GM19397 (cell line): ENCODE measurements around the gene PHF3.
"Not testable (repeated sequence)": the region's sequence is repeated elsewhere in the genome, so short reads cannot be mapped to it uniquely, and the experiment has no call there.

Experiments
- ATAC-seq: cut with Tn5 transposase; IDR thresholded peaks from one replicate; pipeline ENCODE4 v1.9.1; 2021; ENCODE audit warnings: mild to moderate bottlenecking, moderate library complexity; ENCODE audit not compliant: unreplicated experiment

PHF3 gene

DNA sequence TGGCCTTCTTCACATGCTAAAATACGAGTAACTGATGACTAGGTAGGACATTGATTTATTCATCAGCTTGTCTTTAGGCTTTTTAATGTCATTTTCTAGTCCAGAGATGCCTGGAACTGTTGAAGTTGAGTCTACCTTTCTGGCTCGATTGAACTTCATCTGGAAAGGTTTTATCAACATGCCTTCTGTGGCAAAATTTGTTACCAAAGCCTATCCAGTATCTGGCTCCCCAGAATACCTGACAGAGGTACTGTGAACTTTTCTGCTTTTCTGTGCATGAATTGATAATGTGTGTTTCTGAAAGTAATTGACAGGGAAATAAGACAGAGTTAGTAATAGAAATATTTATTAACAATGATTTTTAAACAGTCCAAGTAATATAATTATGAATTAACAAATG lies 71.0 kb downstream of the PHF3 start:
- no peak for ATAC-seq

DNA sequence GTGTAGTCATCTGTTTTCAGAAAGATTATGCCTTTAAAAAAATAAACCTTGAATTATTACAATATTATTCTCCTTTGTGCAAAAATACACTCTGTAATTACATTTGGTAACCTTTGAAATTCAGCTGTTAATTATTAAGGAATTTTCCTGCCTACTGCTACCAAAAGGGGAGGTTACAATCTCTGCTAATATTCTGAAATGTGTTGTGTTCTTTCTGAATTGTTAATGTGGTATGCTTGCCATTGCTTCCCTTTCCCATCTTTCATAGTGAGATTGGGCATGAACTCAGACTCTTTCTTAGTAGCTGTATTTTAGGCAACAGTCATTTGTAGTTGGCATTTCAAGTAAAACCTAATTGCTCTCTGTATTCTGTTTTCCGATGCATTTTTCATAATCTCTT lies 73.0 kb downstream of the PHF3 start:
- ATAC-seq, result no peak

DNA sequence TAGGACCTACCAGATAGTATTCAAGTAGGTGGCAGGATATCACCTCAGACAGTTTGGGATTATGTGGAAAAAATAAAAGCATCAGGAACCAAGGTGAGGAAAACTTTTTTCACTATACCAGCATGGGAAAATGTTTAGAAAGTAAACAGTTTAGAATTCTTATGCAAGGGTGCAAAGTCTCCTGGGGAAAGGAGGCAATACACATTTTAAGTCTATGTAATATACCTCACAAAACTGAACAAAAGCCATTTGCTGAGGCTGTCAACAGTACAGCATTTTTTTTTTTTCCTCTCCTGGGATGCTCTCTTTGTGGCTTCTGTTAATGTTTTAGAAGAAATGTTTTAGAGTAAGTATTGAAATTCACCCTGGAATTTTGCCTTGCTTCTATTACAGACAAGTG lies 73.5 kb downstream of the PHF3 start:
- ATAC-seq, result no peak

DNA sequence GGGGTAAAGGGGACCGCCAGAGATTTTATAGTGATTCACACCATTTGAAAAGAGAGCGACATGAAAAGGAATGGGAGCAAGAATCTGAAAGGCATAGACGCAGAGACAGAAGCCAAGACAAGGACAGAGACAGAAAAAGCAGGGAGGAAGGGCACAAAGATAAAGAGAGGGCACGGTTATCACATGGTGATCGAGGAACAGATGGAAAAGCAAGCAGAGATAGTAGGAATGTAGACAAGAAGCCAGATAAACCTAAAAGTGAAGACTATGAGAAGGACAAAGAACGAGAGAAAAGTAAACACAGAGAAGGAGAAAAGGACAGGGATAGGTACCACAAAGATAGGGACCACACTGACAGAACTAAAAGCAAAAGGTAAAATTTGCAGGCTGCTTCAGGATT lies 77.7 kb downstream of the PHF3 start:
- no peak for ATAC-seq

DNA sequence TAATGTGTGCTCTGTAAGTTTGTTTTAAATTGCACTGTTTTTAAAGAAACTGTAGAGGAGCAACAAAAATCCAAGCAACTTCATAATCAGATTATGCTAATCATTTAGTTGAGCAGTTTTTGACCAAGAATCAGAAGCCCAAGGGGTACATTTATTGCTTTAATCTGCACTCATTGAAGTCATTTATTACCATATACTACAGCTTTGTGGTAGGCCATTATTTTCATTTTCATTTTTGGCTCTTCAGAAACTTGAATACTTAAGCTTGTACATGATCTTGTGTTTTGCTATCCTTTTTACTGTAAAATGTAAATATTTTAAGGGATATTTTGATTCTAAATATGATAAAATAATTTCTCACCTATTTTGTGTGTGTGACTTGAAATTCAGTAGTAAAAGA lies 78.5 kb downstream of the PHF3 start:
- no peak for ATAC-seq

DNA sequence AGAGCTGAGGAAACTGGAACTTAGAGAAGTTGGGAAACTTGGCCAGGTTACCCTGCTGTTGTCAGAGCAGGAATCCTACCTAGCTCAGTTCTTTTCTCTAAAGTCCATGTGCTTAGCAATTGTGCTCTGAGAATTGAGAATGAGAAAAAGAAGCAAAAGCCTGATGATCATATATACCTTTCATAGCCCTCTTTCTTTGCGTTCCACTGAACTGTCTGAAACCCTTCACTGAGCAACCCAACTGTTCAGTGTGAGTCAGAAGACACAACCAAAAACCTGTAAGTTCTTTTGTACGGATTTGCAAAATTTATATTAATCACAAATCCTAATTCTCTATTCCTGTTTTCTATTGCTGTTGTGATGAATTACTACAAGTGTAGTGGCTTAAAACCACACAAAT lies 80.6 kb downstream of the PHF3 start:
- ATAC-seq, result no peak

DNA sequence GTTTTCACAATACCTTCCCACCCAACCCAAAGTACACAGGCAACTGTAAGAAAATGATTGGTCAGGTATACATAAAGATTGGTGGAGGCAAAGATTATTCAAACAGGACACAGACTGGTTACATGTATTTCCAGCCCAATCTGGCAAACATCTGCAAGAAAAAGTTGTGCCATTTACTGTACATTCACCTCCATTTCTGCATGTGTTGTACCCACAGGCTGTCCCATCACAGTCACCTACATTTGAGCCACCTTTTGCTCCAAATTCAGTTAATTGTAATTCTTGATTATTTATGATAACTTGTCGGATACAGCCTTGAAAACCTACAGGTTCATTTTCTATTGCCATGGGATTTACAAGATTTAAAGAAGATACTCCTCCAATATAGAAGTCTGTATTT lies 85.6 kb downstream of the PHF3 start:
- ATAC-seq, result no peak

DNA sequence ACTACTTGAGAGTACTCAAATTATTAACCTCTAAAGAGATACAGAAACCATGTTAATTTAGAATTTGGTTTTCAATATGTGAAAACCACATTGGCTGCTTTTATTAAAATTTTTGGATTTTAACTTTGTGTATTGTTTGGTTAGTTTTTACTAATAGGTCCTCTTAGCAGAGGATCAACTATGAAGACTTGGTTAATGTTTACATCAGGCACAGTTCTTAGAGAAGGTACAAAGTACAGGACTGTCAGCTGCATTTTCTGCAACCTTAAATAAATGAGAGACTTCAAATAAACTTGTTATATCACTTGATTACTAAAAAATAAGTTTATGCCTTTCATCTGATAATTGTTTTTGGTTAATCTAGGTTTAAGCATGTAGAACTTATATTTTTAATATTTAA lies 89.1 kb downstream of the PHF3 start:
- ATAC-seq, result no peak

DNA sequence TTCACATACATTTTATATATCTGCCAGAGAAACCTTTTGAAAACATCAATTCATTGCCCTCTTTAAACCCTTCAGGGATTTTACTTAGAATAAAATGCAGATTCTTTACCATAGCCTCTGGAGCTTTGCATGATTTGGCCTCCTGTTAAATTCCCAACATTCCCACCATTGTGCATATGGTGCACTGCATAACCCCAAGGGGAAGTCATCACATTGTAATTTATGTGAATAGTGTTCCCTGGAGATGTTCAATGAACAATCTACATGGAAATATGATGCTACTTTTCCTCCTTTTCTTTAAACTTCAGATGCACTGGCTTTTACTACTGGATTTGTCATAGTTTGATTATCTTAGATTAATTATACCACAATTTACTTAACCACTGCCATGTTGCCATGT lies 94.7 kb downstream of the PHF3 start:
- ATAC-seq, result no peak

DNA sequence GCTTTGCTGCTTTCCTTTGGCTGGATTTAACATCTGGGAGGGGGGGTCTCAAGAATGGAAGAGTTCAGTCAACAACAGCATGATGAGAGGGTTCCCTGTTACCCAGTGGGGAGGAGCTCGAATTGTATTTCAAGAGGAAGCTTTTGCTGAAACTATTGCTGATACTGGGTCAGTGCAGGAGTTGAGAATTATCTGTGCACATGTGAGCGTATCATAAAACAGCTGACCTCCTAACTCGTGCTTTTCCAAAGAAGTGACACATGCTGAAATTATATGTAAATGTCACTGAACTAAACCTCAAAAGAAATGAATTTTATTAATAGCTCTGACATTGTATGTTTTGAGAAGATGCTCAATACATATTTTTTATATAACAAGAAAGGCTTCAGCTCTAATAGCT lies 96.3 kb downstream of the PHF3 start:
- ATAC-seq, result no peak

DNA sequence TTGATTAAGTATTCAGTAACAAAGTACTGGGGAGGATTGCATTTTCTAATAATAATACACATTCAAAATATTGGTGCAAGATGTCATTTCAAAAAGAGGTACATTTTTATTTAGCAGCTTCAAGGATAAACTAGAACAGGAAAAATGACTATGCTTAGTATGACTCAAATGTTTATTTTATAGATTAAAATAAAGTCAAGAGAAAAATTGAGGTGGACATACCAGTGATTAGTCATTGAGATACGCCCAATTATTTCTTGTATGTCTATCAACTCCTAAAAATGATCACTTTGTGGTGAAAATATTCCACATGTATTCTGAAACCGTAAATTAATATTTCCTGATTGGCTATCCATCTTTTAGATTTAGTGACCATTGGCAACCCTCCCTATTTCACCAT lies 96.7 kb downstream of the PHF3 start:
- ATAC-seq, result no peak

DNA sequence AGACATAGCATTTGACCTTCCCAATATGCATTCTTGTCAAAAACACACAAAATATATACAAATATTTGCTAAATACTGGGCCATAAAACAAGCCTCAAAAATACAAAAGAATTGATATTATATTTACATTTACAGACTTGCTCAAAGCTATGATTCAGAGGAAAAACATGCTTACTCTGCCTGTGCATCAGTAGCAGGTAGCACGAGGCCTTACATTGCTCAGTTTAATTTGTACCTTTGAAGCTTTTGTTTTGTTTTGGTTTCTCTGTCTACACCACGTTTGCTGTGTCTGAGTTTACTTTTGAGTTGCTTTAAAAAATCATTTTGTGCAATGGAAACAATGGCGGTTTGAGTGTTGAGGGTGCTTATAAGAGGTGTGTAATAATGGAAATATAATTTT lies 99.3 kb downstream of the PHF3 start:
- no peak for ATAC-seq

DNA sequence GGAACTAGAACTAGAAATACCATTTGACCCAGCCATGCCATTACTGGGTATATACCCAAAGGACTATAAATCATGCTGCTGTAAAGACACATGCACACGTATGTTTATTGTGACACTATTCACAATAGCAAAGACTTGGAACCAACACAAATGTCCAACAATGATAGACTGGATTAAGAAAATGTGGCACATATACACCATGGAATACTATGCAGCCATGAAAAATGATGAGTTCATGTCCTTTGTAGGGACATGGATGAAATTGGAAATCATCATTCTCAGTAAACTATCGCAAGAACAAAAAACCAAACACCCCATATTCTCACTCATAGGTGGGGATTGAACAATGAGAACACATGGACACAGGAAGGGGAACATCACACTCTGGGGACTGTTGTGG lies 102.6 kb downstream of the PHF3 start:
- not testable (repeated sequence) for ATAC-seq

DNA sequence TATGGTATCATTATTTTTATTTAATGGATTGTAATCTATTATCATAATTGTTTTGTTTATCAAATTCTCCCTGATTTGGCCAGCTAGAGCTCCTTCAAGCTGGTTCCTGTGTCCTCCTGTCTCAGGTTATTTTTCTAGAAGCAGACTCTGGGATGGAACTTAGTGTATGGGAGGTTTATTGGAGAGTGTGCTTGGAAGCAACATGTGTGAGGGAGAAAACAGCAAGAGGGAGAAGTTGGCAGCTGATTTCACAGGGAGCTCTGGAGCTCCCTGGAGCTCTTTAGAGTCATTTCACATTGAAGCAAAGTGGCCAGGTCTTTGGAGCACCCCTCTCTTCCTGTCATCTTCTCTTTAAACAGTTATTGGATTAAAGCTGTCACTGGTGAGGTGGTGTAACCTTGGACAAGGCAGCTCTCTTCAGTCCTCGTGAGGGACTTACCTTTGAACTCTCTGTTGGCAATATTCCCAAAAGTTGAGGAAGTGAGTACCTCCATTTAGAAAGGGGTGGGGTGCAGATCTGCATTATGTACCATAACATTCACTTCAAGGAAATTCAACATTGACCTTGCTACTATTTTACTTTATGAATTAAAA lies 103.6 kb downstream of the PHF3 start:
- ATAC-seq, result no peak

DNA sequence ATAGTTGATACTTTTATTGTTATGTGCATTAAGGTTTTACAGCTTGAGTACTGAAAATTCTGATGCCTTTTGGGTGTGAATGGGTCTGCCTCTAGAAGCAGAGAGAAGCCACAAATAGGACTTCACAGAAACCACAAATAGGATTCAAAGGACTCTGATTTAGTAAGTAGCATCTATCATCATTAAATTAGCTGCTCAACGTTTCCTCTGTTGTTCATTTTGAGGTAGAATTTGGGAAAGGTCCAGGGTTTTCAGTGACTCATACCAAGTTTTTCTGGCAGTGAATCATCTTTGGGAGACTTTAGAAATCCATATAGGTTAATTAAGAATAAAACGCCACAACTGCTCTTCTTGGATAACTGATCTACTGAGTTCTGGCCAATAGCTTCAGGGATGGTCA lies 105.1 kb downstream of the PHF3 start:
- no peak for ATAC-seq

DNA sequence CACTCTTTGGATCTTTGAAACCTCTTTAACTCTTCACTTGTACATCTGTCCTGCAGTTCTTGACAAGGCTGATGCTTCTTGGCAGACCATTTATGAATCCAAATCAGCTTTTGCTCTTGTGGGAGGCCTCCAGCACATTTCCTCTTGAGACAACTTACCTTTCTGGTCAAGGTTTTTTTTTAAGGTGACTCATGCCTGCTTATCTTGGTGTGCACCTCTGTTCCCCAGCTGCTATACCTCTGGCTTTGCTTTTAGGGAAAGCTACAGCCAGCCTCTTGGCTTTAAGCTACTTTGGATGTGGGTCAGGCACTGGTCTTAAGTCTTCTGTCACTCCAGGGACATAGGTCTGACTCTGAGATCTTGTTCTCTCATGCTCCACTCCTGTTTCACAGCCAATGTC lies 106.5 kb downstream of the PHF3 start:
- no peak for ATAC-seq

DNA sequence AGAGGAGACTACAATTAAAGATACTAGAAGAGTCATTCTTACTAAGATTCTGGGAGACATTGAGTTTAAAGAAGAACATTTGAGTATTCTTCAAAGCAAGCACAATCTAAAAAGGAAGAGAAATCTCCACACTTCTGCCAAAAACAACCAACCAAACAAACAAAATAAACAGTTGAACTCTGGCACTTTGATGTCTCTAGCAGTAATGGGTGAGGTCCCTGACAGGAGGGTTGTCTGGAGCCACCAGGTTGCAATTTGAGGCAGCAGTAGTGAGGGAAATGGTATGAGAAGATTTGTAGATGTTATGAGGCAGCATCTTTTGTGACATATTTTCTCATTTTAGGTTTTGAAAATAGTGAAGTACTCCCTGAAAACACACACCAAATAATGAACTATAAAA lies 108.1 kb downstream of the PHF3 start:
- no peak for ATAC-seq

DNA sequence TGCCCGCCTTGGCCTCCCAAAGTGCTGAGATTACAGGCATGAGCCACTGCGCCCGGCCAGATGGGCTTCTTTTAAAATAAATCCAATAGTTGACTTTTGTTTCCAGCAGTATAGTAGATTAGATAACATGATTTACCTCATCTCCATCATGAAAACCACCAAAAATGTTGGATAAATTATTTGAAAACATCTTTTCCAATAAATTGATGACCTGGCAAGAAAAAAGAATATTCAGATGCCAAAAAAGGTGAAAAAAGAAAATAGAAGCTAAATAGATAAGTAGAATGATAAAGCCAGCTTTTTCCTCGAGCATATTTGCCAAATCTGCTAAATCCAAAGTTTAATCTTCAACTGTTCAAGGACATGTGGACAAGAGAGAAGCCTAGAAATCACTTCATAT lies 109.2 kb downstream of the PHF3 start:
- ATAC-seq, result no peak

DNA sequence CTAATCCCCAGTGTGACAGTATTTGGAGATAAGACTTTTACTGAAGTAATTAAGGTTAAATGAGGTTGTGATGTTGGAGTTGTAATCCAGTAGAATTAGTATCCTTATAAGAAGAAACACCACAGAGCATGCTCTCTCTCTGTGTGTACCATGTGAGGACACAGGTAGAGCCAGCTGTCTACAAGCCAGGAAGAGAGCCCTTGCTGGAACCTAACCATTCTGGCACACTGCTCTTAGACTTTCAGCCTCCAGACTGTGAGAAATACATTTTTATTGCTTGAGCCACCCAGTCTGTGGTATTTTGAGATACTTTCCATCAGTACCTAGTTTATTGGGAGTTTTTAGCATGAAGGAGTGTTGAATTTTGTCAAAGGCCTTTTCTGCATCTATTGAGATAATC lies 110.2 kb downstream of the PHF3 start:
- ATAC-seq, result no peak

DNA sequence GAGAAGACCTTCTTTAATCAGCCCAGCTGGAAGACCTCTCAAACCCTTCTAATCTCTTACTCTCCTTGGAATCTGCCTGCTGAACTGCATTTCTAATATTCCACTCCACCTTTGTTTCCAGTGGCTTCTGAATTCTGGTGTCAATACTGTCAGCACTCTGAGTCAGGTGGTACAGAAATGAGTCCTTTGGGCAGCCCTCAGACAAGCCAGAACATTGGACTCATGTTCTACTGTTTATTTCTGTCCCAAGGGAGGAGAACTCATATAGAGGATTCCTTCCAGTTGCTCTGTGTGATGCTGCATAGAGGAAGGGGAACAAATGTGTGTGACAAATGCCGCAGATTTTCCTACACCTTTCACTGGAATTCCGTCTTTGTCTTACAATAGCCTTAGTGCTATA lies 114.8 kb downstream of the PHF3 start:
- no peak for ATAC-seq

DNA sequence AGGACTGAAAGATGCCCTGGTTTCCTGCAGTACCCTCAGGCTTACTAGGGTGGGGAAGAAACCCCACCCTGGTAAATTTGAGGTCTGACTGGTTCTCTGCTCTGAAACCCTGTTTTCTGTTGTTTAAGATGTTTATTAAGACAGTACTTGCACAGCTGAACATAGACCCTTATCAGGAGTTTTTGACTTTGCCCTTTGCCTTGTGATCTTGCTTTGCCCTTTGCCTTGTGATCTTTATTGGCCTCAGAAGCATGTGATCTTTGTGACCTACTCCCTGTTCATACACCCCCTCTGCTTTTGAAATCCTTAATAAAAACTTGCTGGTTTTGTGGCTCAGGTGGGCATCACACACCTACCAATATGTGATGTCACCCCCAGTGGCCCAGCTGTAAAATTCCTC lies 121.7 kb downstream of the PHF3 start:
- ATAC-seq, result not testable (repeated sequence)

DNA sequence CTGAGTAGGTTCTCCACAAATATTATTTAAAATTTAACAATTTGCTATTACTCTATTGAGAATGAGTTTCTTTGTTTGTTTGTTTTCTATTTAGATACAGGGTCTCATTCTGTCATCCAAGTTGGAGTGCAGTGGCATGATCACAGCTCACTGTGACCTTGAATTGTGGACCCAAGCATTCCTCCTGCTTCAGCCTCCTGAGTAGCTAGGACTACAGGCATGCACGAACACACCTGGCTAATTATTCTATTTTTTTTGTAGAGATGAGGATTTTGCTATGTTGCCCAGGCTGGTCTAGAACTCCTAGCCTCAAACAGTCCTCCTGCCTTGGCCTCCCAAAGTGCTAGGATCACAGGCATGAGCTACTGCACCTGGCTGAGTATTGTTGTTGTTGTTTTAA lies 122.2 kb downstream of the PHF3 start:
- no peak for ATAC-seq

DNA sequence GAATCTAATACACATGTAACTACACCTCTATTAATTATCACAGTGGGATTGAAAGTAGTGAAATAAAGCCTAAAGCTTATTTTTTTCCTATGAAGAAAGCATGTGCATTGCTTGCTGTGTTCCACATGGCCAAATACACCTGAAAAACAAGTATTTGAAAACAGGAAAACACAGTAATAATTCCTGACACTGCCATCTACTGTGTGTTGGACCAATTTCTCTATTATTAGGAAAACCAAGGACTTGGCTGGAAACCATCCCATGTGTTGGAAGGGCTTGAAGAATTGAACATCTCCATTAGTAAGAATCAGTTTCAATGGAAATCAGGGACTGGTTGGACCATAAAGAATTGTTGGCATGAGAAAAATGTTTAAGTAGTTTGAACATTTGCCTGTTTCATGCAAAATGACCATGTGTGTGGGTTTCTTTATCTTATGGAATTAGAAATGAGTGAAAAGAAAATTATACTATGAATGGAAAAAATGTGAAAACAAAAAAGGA lies 124.1 kb downstream of the PHF3 start:
- ATAC-seq, result no peak

DNA sequence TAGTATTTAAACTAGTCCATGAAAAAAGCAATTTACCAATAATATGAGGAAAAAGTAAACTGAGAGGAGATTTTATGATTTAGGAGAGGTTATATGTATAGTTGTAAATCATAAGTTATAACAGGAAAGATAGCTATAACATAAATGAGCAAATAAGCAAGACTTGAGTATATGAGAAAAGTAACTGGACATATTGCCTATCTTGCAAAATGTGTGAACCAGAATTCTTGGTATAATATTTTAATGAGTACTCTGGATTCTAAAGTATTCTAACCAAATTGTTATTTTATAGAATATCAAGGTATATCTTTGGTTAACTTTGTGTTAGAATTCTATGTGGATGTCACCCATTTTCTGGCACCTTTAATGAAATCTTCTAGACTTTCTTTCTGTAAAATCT lies 124.6 kb downstream of the PHF3 start:
- no peak for ATAC-seq
